Cortex of kidney (tissue), 1 donor: ENCODE data around the gene PHLDA1.
"Not testable (repeated sequence)": the region's sequence is repeated elsewhere in the genome, so short reads cannot be mapped to it uniquely, and the experiment has no call there.

Experiments
- DNase-seq: peaks from one replicate; lab custom pipeline; 2025; lab: John Stamatoyannopoulos, UW

Gene PHLDA1

DNA sequence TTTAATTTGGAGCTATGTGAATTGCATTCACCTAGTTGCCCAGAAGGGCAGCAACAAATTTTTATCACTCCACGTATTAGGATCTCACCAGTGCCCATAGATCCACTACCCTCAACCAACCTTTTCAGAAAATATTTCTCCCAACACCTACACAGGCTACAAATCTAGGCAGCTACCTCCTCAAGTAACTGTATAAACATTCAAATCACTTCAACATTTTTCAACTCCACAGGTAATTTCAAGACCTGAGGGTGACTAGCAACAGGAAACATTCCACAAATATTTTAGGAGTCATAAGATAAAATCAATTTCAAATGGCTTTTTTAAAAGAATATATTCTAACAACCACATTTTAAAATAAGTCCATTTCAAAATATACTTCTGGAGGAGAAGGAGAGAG, 12.9 kb downstream of the PHLDA1 start:
- DNase-seq: no peak

DNA sequence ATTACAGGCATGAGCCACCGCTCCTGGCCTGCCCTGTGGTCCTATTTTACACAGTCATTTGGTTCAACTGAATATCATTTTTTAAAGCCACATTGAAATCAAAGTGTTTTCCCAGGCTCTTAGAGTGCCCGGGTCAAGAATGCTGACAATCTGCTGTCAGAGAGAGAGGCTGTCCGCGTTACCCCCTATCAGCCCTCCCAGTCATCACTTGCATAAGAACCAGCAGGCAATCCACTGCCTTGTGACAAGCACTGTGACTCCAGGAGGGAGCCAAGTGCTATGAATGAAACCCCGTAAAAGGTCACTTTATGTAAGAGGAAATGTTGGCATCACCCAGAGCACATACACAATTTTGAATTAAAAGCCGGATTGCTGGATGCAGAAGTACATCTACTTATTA, 13.5 kb downstream of the PHLDA1 start:
- no peak for DNase-seq

DNA sequence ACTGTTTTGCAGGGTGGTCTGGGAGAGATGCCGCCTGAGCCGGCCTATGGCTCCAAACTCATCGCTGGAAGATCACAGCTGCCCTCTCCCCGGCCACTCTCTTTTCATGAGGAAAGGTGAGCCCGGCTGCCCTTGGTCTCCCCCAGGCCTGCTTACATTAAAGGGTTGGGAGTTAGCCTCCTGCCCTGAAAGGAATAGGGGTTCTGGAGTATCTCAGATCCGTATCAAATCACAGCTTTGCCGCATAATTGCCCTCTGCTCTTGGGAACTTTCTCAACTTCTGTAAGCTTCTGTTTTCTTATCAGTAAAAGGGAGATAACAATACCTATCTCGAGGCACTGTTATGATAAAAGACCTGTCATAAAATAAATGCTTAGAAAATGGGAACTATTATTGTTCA, 17.6 kb downstream of the PHLDA1 start:
- no peak for DNase-seq

DNA sequence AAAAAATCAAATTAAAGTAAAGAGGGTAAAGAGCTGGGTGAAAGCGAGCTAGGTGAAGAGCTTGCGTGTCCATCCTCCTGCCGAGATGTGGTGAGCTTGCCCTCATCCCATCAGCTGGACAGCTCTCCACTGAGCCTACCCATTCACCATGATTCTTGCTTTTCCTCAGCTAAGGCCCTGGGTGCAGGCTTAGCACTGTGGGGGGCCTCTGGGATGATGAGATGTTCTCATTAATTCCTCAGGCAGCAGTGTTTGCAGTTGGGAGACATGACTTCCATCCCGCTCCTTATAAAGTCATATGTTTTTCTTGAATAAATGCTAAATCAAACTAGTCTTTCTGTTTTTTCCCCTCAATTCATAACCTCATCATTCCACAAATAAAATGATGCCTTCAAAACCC, 18.0 kb downstream of the PHLDA1 start:
- no peak for DNase-seq

DNA sequence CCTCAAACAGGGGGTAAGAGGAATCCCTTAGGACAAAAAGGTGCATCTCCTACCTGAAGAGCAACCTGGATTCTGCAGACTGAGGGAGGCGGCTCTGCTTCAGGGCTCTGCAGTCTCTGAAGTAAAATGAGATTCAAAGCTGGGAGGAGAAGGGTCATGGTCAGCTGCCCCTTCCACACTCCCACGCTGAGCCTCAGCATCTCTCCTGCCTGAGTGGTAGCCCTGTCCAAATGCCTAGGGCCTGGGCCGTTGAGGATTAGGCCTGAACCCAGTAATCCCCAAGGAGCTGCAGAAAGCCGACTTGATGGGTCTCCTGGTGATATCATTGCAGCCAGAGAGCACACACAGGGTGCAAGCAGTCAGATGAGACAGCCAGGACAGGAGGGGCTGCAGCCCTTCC, 18.9 kb downstream of the PHLDA1 start:
- DNase-seq: no peak

DNA sequence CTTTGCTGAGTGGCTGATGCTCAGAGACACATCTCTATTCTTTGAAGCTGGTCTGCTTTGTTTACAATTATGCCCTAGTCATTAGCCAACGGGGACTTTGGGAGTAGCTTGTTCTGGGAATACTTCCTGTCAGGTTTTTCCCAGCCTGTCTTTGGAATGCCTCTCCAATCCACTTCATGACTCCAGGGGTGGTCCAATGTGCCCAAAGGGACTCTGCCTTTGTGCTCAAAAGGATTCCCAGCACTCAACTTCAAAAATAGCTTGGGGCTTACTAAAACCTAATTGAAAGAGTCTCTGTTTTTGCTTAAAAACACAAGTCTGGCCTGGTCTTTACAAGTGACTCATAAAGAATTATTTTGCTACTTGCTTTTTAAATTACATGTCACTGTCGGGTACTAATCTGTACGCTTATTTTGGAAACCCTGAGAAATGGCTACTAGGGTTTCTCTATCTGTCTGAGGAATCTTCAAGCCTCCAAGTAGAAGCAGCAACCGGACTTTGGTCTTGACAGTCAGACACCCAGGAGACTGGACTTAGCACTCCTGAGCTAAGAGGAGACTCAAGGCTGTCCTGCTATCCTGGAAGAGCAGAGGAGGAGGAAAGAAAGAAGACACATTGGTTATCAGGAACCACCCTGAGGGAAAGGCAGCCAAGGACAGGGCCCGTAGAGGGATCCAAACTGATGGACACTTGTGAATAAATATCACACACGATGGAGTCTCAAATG, 20.7 kb downstream of the PHLDA1 start:
- DNase-seq: no peak

DNA sequence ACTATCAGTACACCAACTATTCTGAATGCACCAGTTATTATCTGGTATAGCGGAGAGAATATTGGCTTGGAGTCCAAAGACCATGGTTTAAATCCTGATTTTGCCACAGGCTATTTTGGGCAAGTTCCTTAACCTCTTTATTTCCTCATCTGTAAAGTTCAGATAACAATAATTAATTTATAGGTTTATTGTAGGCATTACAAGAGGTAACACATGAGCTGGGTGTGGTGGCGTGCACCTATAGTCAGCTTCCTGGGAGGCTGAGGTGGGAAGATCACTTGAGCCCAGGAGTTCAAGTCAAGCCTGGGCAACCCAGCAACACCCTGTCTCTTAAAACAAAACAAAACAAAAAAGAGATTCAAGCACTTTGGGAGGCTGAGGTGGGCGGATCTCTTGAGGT, 23.1 kb downstream of the PHLDA1 start:
- DNase-seq: no peak

DNA sequence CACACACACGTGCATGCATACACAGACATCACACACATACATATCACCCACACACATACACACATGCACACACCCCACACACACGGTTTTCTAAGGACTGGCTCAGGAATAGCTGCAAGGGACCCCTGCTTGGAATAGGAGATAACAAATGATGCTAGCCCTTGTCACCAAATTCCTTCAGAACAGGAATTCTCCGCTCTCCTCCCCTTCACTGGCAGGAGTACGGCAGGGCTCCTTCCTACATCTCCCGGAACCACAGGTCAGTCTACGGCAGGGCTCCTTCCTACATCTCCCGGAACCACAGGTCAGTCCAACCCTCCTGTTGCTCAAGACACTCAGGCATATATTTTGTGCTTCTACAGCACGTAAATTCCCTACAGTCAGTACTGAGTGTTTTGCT, 23.9 kb downstream of the PHLDA1 start:
- no peak for DNase-seq

DNA sequence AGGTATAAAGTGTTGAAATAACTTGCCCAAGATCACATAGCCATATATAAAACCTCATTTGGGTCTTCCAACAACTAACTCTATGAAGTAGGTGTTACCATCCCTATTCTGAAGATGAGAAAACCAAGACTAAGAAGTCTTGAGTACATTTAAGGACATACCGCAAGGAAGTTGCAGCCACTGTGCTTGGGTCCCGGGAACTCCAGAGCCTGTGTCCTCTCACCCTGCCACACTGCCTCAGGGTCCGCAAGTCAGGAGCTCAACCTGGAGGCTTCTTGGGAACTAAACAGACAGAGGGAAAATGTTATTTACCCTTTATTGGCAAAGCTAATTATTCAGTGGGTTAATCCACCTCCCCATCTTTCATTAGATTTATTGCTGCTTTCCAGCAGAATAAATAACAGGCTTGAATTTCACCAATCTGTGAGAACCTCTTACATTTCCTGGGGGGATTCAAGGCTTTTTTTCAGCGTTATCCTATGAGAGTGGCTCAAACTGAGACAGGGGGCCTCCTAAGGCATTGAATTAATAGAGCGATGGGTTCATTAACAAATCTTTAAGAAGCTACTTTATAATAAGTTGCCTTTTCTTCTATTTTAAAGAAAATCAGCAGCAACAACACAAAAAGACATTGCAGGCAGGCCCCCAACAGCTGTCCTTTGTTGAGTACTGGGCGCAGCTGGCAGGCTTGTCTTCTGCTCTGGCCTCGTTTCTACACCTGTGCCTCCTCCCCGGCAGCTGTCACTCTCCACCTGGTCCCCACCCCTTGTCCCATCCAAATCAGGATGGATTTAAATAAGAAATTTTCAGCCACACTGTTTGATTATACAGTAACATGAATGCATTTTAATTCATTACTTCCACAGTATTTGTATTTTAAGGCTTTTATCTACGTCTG, 25.3 kb downstream of the PHLDA1 start:
- DNase-seq: no peak

DNA sequence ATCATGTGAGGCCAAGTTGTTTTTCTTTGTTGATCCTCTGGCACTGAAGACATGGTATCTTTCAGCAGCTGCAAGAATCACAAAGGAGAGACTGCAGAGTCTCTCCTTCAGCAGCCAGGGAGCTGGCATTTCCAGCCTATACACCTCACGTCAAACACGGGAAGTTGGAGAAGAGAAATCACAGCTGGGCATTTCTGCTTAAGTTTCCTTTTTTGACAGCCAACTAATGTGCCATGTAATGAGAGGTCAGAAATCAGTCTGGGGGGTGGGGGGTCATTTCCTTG, 28.3 kb downstream of the PHLDA1 start:
- DNase-seq: no peak

DNA sequence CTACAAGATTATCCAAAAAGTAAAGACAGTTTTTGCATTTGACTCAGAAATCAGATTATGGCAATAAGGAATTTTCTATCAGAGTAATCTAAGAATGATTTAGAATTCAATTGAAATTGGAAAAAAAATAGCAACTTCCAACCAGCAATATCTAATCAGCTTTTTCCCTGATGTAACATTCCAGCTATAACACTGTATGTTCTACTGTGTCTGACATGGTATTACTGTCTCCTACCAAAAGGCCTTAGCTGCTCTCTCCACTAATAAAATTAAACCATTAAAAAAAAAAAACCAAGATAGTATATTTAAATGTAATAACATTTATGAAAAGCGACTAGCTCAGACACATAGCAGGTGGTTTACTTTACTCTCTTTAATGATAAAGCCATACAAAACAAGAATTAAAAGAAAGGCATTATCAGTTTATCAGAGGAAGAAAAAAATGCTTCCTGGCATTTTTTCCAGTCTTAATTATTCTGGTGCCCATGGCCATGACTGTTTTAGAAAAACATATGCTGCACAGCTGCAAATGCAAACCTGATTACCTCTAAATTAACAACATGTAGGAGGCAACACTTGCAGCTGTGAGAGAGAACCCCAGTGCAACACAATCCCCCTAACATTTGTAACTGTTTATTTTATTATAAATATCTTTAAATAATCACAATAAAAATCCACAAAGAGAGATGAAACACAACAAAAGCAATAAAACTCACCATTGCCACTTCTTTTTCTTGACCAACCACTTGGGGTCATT, 28.8 kb downstream of the PHLDA1 start:
- no peak for DNase-seq

DNA sequence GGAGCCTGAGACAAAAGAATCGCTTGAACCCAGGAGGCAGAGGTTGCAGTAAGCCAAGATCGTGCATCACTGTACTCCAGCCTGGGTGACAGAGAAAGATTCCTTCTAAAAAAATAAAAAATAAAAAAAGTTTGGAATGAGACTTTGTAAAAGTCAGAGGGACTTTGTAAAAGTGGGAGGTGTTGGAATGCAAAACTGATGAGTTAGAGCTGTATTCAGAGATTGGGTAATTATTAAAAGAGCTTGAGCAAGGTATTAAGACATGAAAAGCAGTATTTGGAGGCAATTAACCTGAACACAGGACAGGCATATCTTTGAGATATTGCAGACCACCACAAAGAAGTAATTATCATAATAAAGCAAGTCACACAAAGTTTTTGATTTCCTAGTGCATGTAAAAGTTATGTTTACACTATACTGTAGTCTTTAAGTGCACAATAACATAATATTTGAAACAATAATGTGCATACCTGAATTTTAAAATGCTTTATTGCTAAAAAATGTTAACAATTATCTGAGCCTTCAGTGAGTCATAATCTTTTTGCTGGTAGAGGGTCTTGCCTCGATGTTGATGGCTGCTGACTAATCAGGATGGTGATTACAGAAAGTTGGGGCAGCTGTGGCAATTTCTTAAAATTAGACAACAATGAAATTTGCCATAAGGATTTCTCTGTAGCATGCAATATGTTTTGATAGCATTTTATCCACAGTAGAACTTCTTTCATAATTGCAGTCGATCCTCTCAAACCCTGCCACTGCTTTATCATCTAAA, 33.1 kb downstream of the PHLDA1 start:
- no peak for DNase-seq

DNA sequence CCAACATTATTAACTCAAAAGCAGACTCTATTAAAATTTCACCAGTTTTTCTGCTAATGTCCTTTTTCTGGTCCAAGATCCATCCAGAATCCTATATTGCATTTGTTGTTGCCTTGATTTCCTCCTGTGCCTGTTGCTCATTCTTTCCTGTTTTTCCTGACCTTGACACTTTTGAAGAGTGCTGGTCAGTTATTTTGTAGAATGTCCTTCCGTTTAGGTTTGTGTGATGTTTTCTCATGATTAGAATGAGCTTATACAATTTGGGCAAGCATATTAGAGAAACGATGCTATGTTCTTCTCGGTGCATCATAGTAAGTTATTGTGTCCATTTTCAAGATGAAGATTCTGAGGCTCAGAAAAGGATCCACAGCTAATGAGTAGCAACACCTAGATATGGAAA, 33.9 kb downstream of the PHLDA1 start:
- no peak for DNase-seq

DNA sequence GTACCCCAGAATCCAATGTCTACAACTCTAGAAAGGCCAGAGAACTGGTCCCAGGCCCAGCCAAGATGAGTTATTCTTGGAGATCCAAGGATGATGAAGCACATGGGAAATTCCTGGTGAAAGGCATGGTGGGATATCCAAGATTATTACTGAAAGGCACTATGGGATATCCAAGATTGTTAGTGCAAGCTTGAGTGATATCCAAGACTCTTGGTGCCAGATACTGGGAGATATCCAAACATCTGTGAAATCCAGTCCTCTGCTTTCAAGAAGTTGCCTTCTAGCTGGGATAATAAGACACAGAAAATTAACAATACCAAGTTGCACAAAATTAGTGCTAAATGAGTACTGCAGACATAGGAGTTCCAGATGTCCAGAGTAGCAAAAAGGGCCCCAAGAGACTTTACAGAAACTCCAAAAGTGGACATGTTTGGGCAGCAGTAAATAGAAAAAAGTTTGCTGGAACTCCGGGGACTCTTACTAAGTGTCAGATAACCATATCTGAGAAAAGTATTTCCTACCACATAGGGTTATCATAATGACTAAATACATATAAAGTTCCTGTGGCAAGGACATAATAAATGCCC, 34.6 kb downstream of the PHLDA1 start:
- no peak for DNase-seq

DNA sequence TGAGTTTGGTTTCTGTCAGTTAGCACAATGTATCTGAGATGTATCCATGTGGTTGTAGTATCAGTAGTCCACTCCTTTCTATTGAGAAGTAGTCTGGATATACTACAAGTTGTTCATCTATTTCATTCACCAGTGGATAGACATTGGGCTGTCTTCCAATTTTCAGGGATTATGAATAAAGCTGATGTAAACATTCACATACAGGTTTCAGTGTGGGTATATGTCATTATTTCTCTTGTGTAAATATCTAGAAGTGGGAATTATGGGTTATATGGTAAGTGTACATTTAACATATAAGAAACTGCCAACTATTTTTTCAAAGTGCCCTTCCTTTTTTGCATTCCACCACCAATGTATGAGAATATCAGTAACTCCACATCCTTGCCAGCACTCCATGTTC, 35.9 kb downstream of the PHLDA1 start:
- DNase-seq: no peak

DNA sequence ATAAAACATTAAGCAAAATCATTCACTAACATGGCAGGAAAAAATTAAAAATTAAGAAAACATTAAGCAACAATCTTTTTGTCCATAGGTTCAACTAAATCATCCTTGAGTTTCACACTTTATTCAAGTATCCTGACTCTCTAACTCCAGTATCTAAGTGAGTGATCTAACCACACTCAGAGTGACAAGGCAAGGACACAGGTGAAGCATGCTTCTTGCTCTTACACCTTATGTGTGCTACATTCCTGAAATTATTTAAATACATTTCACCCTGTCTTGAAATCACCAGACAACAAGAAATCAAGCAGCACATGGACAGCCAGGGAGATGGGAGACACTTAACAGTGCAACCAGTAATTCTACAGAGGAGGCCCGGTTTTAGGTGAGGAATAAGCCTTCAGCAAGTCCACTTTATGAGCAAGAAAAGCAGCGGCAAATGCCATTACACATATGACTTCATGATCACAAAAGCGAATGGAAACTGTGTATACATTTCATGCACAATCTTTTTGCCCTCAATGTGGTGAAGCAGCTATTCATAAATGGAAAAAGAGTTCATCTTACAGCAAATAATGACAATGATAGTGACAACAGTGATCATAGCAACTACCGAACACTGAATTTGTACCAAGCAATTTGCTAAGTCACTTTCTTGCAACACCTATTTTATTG, 37.4 kb downstream of the PHLDA1 start:
- no peak for DNase-seq

DNA sequence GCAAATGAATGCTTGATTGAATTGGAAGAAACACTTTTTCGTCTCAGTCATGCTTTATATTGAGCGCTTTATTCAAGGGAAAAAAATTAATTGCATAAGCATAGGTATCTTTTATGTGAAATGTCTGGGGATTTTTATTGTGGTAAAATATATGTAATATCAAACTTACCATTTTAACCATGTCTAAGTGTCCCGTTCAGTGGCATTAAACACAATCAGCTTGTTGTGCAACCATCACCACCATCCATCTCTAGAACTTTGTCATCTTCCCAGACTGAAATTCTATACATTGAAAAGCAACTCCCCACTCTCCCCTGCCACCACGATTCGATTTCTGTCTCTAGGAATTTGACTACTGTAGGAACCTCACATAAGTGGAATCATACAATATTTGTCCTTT, 39.8 kb downstream of the PHLDA1 start:
- no peak for DNase-seq

DNA sequence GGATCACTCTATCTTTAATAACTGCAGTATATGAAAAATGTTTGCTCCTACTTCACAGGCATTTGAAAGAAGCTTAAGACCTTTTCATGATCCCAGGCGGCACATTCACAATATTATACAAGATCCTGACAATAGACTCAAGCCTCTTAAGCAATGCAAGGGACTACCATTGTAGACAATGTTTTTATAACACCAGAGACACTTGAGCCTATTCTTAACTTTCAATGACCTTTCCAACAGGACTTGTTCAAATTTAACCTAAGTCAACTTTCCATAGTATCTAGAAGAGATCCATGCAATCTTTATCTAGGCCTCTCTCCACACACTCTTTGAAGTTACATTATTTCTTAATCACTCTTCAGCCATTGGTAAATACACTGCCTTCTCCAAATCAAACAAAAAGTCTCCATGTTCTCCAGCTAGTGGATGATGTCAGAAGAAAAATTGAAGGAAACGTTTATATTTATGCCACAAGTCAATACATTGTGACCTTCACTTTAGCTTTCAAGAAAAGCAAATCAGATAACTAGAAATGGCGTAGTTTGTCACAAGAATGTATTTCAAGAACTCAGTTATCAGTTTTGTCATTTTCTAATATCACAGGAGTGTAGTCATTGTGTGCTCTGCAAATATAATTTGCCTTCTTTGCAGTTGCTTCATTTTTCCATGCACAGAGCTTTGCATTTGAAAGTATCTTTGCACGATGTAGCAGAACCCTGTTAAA, 41.2 kb downstream of the PHLDA1 start:
- no peak for DNase-seq

DNA sequence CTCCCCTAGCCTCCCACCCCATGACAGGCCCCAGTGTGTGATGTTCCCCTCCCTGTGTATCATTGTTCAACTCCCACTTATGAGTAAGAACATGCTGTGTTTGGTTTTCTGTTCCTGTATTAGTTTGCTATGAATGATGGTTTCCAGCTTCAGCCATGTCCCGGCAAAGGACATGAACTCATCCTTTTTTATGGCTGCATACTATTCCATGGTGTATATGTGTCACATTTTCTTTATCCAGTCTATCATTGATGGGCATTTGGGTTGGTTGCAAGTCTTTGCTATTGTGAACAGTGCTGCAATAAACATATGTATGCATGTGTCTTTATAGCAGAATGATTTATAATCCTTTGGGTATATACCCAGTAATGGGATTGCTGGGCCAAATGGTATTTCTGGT, 43.9 kb downstream of the PHLDA1 start:
- not testable (repeated sequence) for DNase-seq

DNA sequence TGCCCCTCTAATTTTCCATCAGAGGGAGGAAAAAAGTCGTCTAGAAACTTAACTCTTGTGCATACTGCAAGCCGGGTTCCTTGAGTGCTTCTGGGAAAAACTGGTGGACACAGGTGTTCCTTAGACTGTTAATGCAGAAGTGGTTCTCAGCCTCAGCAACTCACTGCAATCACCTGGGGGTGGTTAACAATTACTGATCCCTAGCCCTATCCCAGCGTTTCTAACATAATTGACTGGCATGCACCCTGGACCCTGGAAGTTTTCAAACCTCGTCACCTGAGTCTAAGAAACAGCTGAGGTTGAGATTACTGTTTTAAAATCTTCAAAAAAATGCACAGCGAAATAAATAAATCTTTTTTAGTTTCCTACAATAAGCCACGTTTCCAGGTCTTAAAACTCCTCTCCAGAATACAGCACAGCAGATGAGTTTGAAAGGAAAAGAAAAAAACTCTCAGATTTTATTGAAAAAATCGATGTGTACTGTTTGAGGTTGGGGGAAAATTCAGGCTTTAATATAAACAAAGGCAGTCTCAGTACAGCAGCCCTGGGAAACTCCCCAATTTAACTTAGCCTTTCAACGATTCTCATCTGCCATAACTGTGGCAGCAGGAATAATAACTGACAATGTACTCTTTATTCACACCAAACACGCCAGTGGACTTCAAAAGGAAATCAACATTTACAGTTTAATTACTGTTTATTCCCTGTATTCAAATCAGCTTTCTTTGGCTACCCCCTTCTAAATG, 45.4 kb downstream of the PHLDA1 start:
- DNase-seq: no peak
